Activated CD4-positive, alpha-beta T cell treated with anti-CD3 and anti-CD28 coated beads, Interleukin-2, amount 10 ng/mL, durations not matched to agents 7 days and 5 days (primary cell): ENCODE results near the gene SEM1. TPM values are rescaled to one million over a fixed set of nuclear protein-coding genes. Genes with fewer than 3 reads are reported as not detected.
"Not testable (repeated sequence)": the region's sequence is repeated elsewhere in the genome, so short reads cannot be mapped to it uniquely, and the experiment has no call there.

Experiments used
- CTCF ChIA-PET: fragments of 350-600 bp; sonication (Branson Sonifier 250); formaldehyde crosslinking; loops from one replicate; lab custom pipeline; 2021; ENCODE audit warnings: antibody characterized with exemption; lab: Charles Lee
- POLR2A ChIA-PET: fragments of 350-600 bp; sonication (Branson Sonifier 250); formaldehyde crosslinking; loops from one replicate; lab custom pipeline; 2021; ENCODE audit warnings: antibody characterized with exemption; lab: Charles Lee
- DNase-seq: peaks from one replicate; pipeline ENCODE4 v3.0.0-alpha.2; 2020
- H3K27ac Mint-ChIP-seq: one replicate; pipeline ENCODE4 v1.8.0; 2021; ENCODE audit warnings: mild to moderate bottlenecking, moderate library complexity, mixed read lengths
- H3K27me3 Mint-ChIP-seq: one replicate; pipeline ENCODE4 v1.8.0; 2021; ENCODE audit warnings: mixed read lengths
- H3K36me3 Mint-ChIP-seq: one replicate; pipeline ENCODE4 v1.8.0; 2021; ENCODE audit warnings: low read depth, mixed read lengths
- H3K4me1 Mint-ChIP-seq: one replicate; pipeline ENCODE4 v1.8.0; 2021; ENCODE audit warnings: mixed read lengths
- H3K4me3 Mint-ChIP-seq: one replicate; pipeline ENCODE4 v1.8.0; 2021; ENCODE audit warnings: mild to moderate bottlenecking, moderate library complexity, mixed read lengths
- H3K9me3 Mint-ChIP-seq: one replicate; pipeline ENCODE4 v1.8.0; 2021; ENCODE audit warnings: mixed read lengths
- total RNA-seq, 2 experiments: library from RNA; stranded (reverse); gene quantifications; one replicate each; pipeline ENCODE4 v1.2.3, GENCODE V29; 2021

The SEM1 gene
- total RNA-seq, 2 experiments from 2014 or later: 40.3 to 45.3 TPM

GRCh38 chr7:96669812-96670211 is 39.8 kb downstream of the SEM1 start:
- CTCF ChIA-PET: no interaction called here

DNA sequence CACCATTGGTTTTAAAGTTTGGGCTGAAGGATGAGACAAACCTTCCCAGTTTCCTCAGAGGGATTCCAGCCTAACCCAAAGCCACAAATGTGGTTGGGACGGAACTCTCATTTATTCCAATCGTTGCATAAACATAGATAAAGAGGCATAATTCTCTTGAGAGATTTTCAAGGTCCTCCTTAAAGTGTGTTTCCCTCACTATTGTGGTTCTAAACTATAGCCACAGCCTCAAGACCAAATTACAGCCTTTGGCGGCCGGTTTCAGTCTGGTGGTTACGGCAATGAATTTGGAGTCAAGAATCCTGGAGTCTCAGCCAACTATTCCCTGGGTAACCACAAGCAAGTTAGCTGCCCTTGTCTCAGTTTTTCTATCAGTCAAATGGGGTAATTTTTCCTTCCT is 42.6 kb downstream of the SEM1 start:
- H3K27ac Mint-ChIP-seq: no peak overlapping the region
- DNase-seq: no peak
- H3K9me3 Mint-ChIP-seq: no peaks in the 10 kb centered on the region
- peaks cover 16% of the 10 kb centered on the region for H3K4me1 Mint-ChIP-seq
- peaks cover 10% of the 10 kb centered on the region for H3K36me3 Mint-ChIP-seq
- CTCF ChIA-PET: no interaction called here
- POLR2A ChIA-PET: no interaction called here
- H3K27me3 Mint-ChIP-seq: no peaks in the 10 kb centered on the region
- H3K4me3 Mint-ChIP-seq: no peak overlapping the region

More at GRCh38 chr7:96669812-96670211, 39.8 kb downstream of the SEM1 start:
- no peaks in the 10 kb centered on the region for H3K9me3 Mint-ChIP-seq
- no peaks in the 10 kb centered on the region for H3K4me1 Mint-ChIP-seq
- H3K27ac Mint-ChIP-seq: no peak overlapping the region
- no peak overlapping the region for H3K4me3 Mint-ChIP-seq
- H3K36me3 Mint-ChIP-seq: peaks cover 14% of the 10 kb centered on the region
- H3K27me3 Mint-ChIP-seq: no peaks in the 10 kb centered on the region
- no peak for DNase-seq
- POLR2A ChIA-PET: no interaction called here

GRCh38 chr7:96665689-96666088 is 44.0 kb downstream of the SEM1 start:
- H3K9me3 Mint-ChIP-seq: no peaks in the 10 kb centered on the region
- no peak overlapping the region for H3K27ac Mint-ChIP-seq
- H3K36me3 Mint-ChIP-seq: peaks cover 10% of the 10 kb centered on the region
- ChIA-PET CTCF (interaction anchor here (1.4 kb wide), 1 partner anchor 12 kb away, joined by 4 read pairs; no protein-coding TSS in a partner anchor), POLR2A (no interaction called here)
- no peak overlapping the region for H3K4me3 Mint-ChIP-seq
- no peak for DNase-seq
- no peaks in the 10 kb centered on the region for H3K27me3 Mint-ChIP-seq
- H3K4me1 Mint-ChIP-seq: peaks cover 16% of the 10 kb centered on the region

- Mint-ChIP-seq H3K36me3 (peaks cover 8% of the 10 kb centered on the region), H3K27me3 (no peaks in the 10 kb centered on the region), H3K4me3 (no peak overlapping the region), H3K27ac (no peak overlapping the region), H3K4me1 (peaks cover 16% of the 10 kb centered on the region), H3K9me3 (no peaks in the 10 kb centered on the region)
- CTCF ChIA-PET: no interaction called here
- DNase-seq: no peak
- POLR2A ChIA-PET: no interaction called here
Measured at GRCh38 chr7:96664793-96665192, 44.9 kb downstream of the SEM1 start.

DNA sequence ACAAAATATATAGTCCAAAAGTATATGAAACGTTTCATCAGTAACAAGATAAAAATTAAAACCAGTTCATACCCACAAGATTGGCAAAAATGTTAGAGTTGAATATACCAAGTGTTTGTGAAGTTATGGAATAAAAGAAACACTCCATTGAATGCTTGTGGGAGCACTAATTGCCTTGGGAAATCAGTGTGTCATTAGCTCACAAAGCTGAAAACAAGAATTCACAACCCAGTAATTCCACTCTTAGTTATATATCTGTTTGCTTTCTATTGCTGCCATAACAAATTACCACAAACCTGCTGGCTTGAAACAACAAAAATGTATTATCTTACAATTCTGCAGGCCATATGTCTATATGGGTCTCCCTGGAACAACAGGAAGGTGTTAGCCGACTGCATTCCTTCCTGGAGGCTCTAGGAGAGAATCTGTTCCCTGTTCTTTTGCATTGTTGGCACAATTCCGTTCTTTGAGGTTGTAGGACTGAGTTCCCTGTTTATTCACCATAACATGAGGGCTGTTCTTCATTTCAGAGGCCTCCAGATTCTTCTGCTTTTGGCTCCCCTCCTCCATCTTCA is 45.7 kb downstream of the SEM1 start:
- ChIA-PET CTCF (no interaction called here), POLR2A (no interaction called here)
- Mint-ChIP-seq H3K27me3 (no peaks in the 10 kb centered on the region), H3K4me1 (peaks cover 16% of the 10 kb centered on the region), H3K36me3 (peaks cover 8% of the 10 kb centered on the region), H3K27ac (no peak overlapping the region), H3K9me3 (no peaks in the 10 kb centered on the region), H3K4me3 (no peak overlapping the region)
- no peak for DNase-seq

- Mint-ChIP-seq H3K4me3 (no peak overlapping the region), H3K36me3 (peaks cover 5% of the 10 kb centered on the region), H3K27me3 (no peaks in the 10 kb centered on the region), H3K9me3 (no peaks in the 10 kb centered on the region), H3K27ac (no peak overlapping the region), H3K4me1 (peaks cover 16% of the 10 kb centered on the region)
- DNase-seq: no peak
- ChIA-PET POLR2A (no interaction called here), CTCF (no interaction called here)
Measured at GRCh38 chr7:96663457-96663856, 46.2 kb downstream of the SEM1 start.

DNA sequence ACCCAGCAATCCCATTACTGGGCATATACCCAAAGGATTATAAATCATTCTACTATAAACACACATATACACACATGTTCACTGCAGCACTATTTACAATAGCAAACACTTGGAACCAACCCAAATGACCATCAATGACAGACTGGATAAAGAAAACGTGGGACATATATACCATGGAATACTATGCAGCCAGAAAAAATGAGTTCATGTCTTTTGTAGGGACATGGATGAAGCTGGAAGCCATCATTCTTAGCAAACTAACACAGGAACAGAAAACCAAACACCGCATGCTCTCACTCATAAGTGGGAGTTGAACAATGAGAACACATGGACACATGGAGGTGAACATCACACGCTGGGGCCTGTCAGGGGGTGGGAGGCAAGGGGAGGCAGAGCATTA is 47.5 kb downstream of the SEM1 start:
- DNase-seq, H3K36me3 Mint-ChIP-seq, H3K9me3 Mint-ChIP-seq, H3K4me3 Mint-ChIP-seq, POLR2A ChIA-PET, H3K27ac Mint-ChIP-seq, H3K27me3 Mint-ChIP-seq: not testable (repeated sequence)
- CTCF ChIA-PET: interaction anchor here (0.6 kb wide), 1 partner anchor 24 kb away, joined by 4 read pairs; no protein-coding TSS in a partner anchor
- peaks cover 16% of the 10 kb centered on the region for H3K4me1 Mint-ChIP-seq

GRCh38 chr7:96658022-96658412 is 51.6 kb downstream of the SEM1 start:
- H3K36me3 Mint-ChIP-seq: no peaks in the 10 kb centered on the region
- no peaks in the 10 kb centered on the region for H3K27me3 Mint-ChIP-seq
- peaks cover 3% of the 10 kb centered on the region for H3K4me1 Mint-ChIP-seq
- ChIA-PET CTCF (no interaction called here), POLR2A (no interaction called here)
- H3K9me3 Mint-ChIP-seq: no peaks in the 10 kb centered on the region
- no peak for DNase-seq
- no peak overlapping the region for H3K4me3 Mint-ChIP-seq
- no peak overlapping the region for H3K27ac Mint-ChIP-seq

GRCh38 chr7:96657347-96658021 is 52.2 kb downstream of the SEM1 start:
- DNase-seq: no peak
- POLR2A ChIA-PET: interaction anchor here (0.7 kb wide), 1 partner anchor 51 kb away, joined by 3 read pairs; no protein-coding TSS in a partner anchor
- Mint-ChIP-seq H3K27ac (no peak overlapping the region), H3K4me3 (no peak overlapping the region), H3K27me3 (peaks cover 1% of the 10 kb centered on the region), H3K36me3 (no peaks in the 10 kb centered on the region), H3K9me3 (no peaks in the 10 kb centered on the region), H3K4me1 (no peaks in the 10 kb centered on the region)
- CTCF ChIA-PET: no interaction called here

DNA sequence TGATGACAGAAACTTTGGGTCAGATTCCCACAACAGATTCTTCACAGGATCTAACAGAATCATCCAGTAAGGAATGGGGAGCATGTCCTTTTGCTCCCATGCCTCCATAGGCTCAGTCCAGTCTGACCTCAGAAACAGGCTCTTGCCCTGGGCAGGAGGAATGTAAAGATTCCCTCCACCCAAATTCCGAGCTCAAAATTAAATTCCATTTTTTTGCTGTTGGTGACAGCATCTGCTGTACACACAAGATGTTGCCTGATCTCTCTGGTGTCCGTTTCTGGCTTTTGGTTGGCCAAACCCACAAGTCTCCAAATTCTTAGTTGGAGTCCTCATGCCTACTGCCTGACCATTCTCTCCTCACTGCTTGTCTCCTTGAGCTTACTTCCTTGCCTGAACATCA is 53.7 kb downstream of the SEM1 start:
- Mint-ChIP-seq H3K4me3 (no peak overlapping the region), H3K27ac (no peak overlapping the region), H3K9me3 (no peaks in the 10 kb centered on the region), H3K36me3 (no peaks in the 10 kb centered on the region), H3K27me3 (peaks cover 1% of the 10 kb centered on the region), H3K4me1 (no peaks in the 10 kb centered on the region)
- CTCF ChIA-PET: no interaction called here
- no peak for DNase-seq
- POLR2A ChIA-PET: no interaction called here

DNA sequence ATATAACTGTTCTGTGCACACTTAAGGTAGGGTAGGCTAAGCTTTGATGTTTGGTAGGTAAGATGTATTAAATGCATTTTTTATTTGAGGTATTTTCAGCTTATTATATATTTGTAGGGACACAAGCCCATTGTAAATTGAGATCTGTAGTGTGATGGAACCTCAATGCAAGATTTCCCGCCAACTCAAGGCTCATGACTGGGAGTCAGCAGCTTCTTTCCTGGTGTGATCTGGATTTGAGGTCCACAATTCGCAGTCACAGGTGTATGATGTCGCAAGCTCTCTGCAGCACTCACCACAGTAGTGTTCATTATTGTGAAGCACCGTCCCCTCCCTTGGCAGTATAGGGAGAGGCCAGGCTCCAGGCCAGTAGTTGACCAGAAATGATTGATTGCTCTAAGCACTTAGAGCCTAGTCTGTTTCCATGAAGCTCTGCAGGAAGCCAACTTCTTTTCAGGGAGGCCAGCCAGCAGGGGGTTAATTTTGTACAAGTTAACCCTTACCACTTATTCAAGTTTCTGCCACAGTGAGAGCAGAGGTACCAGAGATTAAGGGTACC is 54.9 kb downstream of the SEM1 start:
- DNase-seq: no peak
- Mint-ChIP-seq H3K27me3 (peaks cover 1% of the 10 kb centered on the region), H3K4me3 (no peak overlapping the region), H3K9me3 (no peaks in the 10 kb centered on the region), H3K36me3 (no peaks in the 10 kb centered on the region), H3K27ac (no peak overlapping the region), H3K4me1 (no peaks in the 10 kb centered on the region)
- POLR2A ChIA-PET: no interaction called here
- CTCF ChIA-PET: no interaction called here

- CTCF ChIA-PET: interaction anchor here (1.0 kb wide), 1 partner anchor 10 kb away, joined by 3 read pairs; no protein-coding TSS in a partner anchor
- DNase-seq: no peak
- Mint-ChIP-seq H3K36me3 (no peaks in the 10 kb centered on the region), H3K27ac (no peak overlapping the region), H3K27me3 (peaks cover 1% of the 10 kb centered on the region), H3K9me3 (no peaks in the 10 kb centered on the region), H3K4me3 (no peak overlapping the region), H3K4me1 (no peaks in the 10 kb centered on the region)
- POLR2A ChIA-PET: interaction anchor here (0.5 kb wide), 1 partner anchor 456 kb away, joined by 3 read pairs; no protein-coding TSS in a partner anchor
Measured at GRCh38 chr7:96649981-96650380, 59.7 kb downstream of the SEM1 start.

DNA sequence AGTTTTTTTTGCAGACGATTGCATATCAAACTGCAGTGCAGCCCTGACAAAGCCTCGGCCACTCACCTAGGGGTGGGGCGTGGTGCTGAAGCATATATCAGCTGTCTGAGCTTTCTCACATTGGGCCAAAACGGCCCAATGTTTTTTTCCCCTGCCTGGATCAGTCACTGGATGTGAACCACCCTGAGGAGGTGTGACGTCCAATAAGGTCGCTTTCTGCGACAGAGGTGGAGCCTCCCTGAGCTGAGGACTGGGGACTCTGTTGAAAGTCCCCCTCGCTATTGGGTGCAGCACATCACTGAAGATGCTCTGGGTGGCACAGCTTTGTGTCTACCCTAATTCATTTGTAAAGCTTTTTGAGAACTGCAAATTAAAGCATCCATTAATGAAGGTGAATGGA is 60.9 kb downstream of the SEM1 start:
- ChIA-PET POLR2A (no interaction called here), CTCF (no interaction called here)
- Mint-ChIP-seq H3K4me1 (no peaks in the 10 kb centered on the region), H3K27me3 (peaks cover 1% of the 10 kb centered on the region), H3K27ac (no peak overlapping the region), H3K36me3 (no peaks in the 10 kb centered on the region), H3K9me3 (no peaks in the 10 kb centered on the region), H3K4me3 (no peak overlapping the region)
- DNase-seq: no peak
